Endothelial cell of umbilical vein (primary cell): ENCODE results near the gene IZUMO4. TPM values are rescaled to one million over a fixed set of nuclear protein-coding genes. Genes with fewer than 3 reads are reported as not detected.

Source experiments
- BruUV-seq: library from RNA; stranded (reverse); fragments of 400-500 nt; replicated peaks from 2 replicates; lab custom pipeline; 2021; lab: Mats Ljungman, UMichigan
- CTCF ChIA-PET: fragments of 300-600, 350-600 bp; sonication (Branson Sonifier 250); formaldehyde crosslinking; loops from one replicate; lab custom pipeline; 2021; ENCODE audit warnings: antibody characterized with exemption, inconsistent platforms; lab: Charles Lee
- POLR2A ChIA-PET: fragments of 300-600, 350-600 bp; sonication (Branson Sonifier 250); formaldehyde crosslinking; loops from one replicate; lab custom pipeline; 2021; ENCODE audit warnings: antibody characterized with exemption, inconsistent platforms; lab: Charles Lee
- DNase-seq: peaks from one replicate; pipeline ENCODE4 v3.0.0-alpha.2; 2011; ENCODE audit warnings: low read depth, low spot score
- FAIRE-seq: peaks from 2 replicates; lab custom pipeline; 2011; peaks lifted over from hg19 to GRCh38; lab: Jason Lieb, UNC
- H2AFZ ChIP-seq: 2 replicates; pipeline ENCODE4 v1.6.0; 2012; ENCODE audit warnings: low read depth, low read length, control low read depth, inconsistent platforms
- H3K27ac ChIP-seq: 2 replicates; pipeline ENCODE4 v1.5.1; 2011; ENCODE audit warnings: low read depth, mild to moderate bottlenecking, control low read depth, low read length, moderate library complexity; ENCODE audit not compliant: insufficient read depth
- H3K27me3 ChIP-seq, 2 experiments: 2 replicates each; pipeline versions ENCODE4 v1.6.0 to v1.6.1; 2011; ENCODE audit warnings: low read length in 2 of 2, mixed read lengths in 1 of 2; ENCODE audit not compliant: control insufficient read depth in 2 of 2, insufficient read depth in 2 of 2
- H3K36me3 ChIP-seq, 2 experiments: 2 replicates in 1 of 2; 3 replicates in 1 of 2; pipeline ENCODE4 v1.5.1; 2011; ENCODE audit warnings: low read length in 2 of 2, mild to moderate bottlenecking in 1 of 2, moderate library complexity in 1 of 2; ENCODE audit not compliant: control insufficient read depth in 2 of 2, insufficient read depth in 2 of 2; ENCODE audit errors: extremely low read depth in 1 of 2
- H3K4me1 ChIP-seq: 3 replicates; pipeline ENCODE4 v1.5.1; 2011; ENCODE audit warnings: mild to moderate bottlenecking, low read length; ENCODE audit not compliant: control insufficient read depth, insufficient read depth; ENCODE audit errors: extremely low read depth
- H3K4me2 ChIP-seq: 2 replicates; pipeline ENCODE4 v1.6.1; 2011; ENCODE audit warnings: low read length, control low read depth, mixed read lengths; ENCODE audit not compliant: insufficient read depth
- H3K4me3 ChIP-seq, 3 experiments: fragments of 200-600 bp in 1 of 3; sonication (generic), shearing (Covaris generic) in 1 of 3; replicated peaks in 1 of 3; 2 replicates each; pipeline ENCODE4 v1.5.1; 2011 to 2016; ENCODE audit warnings: control low read depth in 3 of 3, low read length in 3 of 3, mild to moderate bottlenecking in 2 of 3, inconsistent platforms in 1 of 3, low read depth in 1 of 3, moderate library complexity in 1 of 3; ENCODE audit not compliant: insufficient read depth in 1 of 3
- H3K79me2 ChIP-seq: 2 replicates; pipeline ENCODE4 v1.6.0; 2012; ENCODE audit warnings: low read length, inconsistent platforms; ENCODE audit not compliant: control insufficient read depth, insufficient read depth
- H3K9ac ChIP-seq: replicated peaks from 2 replicates; pipeline ENCODE3; 2011; ENCODE audit warnings: low read length, control low read depth; ENCODE audit not compliant: insufficient read depth; ENCODE audit errors: extremely low read depth
- H3K9me1 ChIP-seq: replicated peaks from 3 replicates; pipeline ENCODE4 v1.6.0; 2011; ENCODE audit warnings: mild to moderate bottlenecking, low read length; ENCODE audit not compliant: control insufficient read depth, insufficient read depth; ENCODE audit errors: extremely low read depth
- H3K9me3 ChIP-seq: replicated peaks from 2 replicates; pipeline ENCODE4 v1.5.1; 2012; ENCODE audit warnings: low read length, inconsistent platforms; ENCODE audit not compliant: control insufficient read depth, insufficient read depth
- H4K20me1 ChIP-seq: replicated peaks from 2 replicates; pipeline ENCODE3; 2011; ENCODE audit warnings: mild to moderate bottlenecking, low read length; ENCODE audit not compliant: control insufficient read depth, insufficient read depth; ENCODE audit errors: extremely low read depth
- EZH2 ChIP-seq: IDR thresholded peaks from 2 replicates; pipeline ENCODE4 v1.6.1; 2012; ENCODE audit warnings: borderline replicate concordance, low read depth, mild to moderate bottlenecking, moderate library complexity, low read length, inconsistent platforms; ENCODE audit not compliant: severe bottlenecking
- FOS ChIP-seq: IDR thresholded peaks from 2 replicates; pipeline ENCODE4 v1.6.1; 2011; ENCODE audit warnings: mild to moderate bottlenecking, low read length, moderate library complexity, borderline replicate concordance; ENCODE audit not compliant: insufficient read depth
- GATA2 ChIP-seq: IDR thresholded peaks from 2 replicates; pipeline ENCODE4 v1.7.0; 2011; ENCODE audit warnings: low read depth, mild to moderate bottlenecking, moderate library complexity, mixed read lengths, low read length; ENCODE audit not compliant: insufficient read length, insufficient read depth
- JUN ChIP-seq: IDR thresholded peaks from 2 replicates; pipeline ENCODE4 v1.6.1; 2011; ENCODE audit warnings: borderline replicate concordance, low read depth; ENCODE audit not compliant: insufficient read length, insufficient read depth
- MAX ChIP-seq: IDR thresholded peaks from 2 replicates; pipeline ENCODE4 v1.6.1; 2011; ENCODE audit not compliant: insufficient read depth, insufficient read length
- MYC ChIP-seq: IDR thresholded peaks from one replicate; pipeline ENCODE4 v1.6.1; 2011; ENCODE audit warnings: mild to moderate bottlenecking, low read depth, low read length
- POLR2A ChIP-seq: IDR thresholded peaks from 2 replicates; pipeline ENCODE4 v1.6.1; 2012; ENCODE audit warnings: low read depth, mild to moderate bottlenecking, control low read depth, low read length
- POLR2AphosphoS5 ChIP-seq: IDR thresholded peaks from 2 replicates; pipeline ENCODE4 v1.6.1; 2012; ENCODE audit warnings: low read depth, mild to moderate bottlenecking, control low read depth, low read length, moderate library complexity; ENCODE audit not compliant: insufficient read depth
- dilution Hi-C: fragments of 300-500 bp; cut with MboI; formaldehyde crosslinking; loops from one replicate; pipeline ENCODE4 v1.15.0; 2019; ENCODE audit warnings: low sequenced_read_pairs; ENCODE audit not compliant: extremely low pct_ligation_motif_present
- intact Hi-C: fragments of 100-400 bp; cut with micrococcal nuclease; formaldehyde crosslinking; loops from one replicate; pipeline ENCODE4 v1.10.0; 2022
- polyA plus RNA-seq, 4 experiments: library from polyadenylated mRNA; depleted of rRNA in 3 of 4; stranded (reverse) in 3 of 4; unstranded in 1 of 4; fragments of >200 nt; gene quantifications; 2 replicates each; pipeline versions ENCODE4 v1.2.1 to v1.2.3, GENCODE V29; 2011 to 2012; ENCODE audit warnings: missing spikeins in 1 of 4
- total RNA-seq: library from RNA; stranded (reverse); gene quantifications from 2 replicates; pipeline ENCODE4 v1.2.3, GENCODE V29; 2021
- TF ChIP-seq, protein P1 (sequence below), 2 donors: IDR thresholded peaks; 1 replicate in 1 of 2; 2 replicates in 1 of 2; pipeline ENCODE4 v1.5.1; 2011; ENCODE audit warnings: low read length in 2 of 2, mild to moderate bottlenecking in 2 of 2, moderate library complexity in 2 of 2, control low read depth in 1 of 2, inconsistent platforms in 1 of 2, low read depth in 1 of 2; ENCODE audit not compliant: insufficient read depth in 1 of 2; ENCODE audit errors: extremely low read depth in 1 of 2

Gene IZUMO4
- total and polyA plus RNA-seq, 2 donors (not counting 3 experiments of a cell fraction or from before 2014, with no cell fraction given) = 1.1 to 2.0 TPM

DNA sequence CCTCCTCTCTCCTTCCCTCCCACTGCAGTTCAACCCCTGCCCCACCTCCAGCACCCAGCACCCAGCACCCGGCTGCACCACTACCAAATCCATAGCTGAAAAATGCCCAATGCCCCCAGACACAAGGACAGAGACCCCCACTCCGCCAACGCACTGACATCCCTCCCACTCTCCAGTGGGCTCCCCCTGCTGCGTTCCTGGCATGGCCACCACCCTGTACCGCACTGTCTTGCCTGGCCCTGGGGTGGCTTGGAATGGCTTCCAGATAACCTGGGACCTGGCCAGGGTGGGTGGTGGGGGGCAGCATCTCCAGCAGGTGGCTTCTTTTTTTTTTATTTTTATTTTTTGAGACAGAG, 39.9 kb upstream of the IZUMO4 start:
- H3K27ac ChIP-seq = no peak overlapping the region
- no TSS peak for BruUV-seq
- intact Hi-C loops = no loop called here

More for the DNA sequence above, 39.9 kb upstream of the IZUMO4 start:
- Histone ChIP-seq H4K20me1 (no peaks in the 10 kb centered on the region), H3K36me3 (no peaks in the 10 kb centered on the region), H3K4me2 (no peak overlapping the region), H3K9me1 (no peaks in the 10 kb centered on the region), H3K9me3 (no peaks in the 10 kb centered on the region), H3K79me2 (no peaks in the 10 kb centered on the region), H3K4me3 (no peak overlapping the region), H3K4me1 (peaks cover 23% of the 10 kb centered on the region), H3K9ac (no peak overlapping the region), H3K27me3 (no peaks in the 10 kb centered on the region), H2AFZ (no peak overlapping the region)
- no peak for FAIRE-seq
- ChIA-PET POLR2A (no interaction called here), CTCF (interaction anchor here (1.2 kb wide), 1 partner anchor 13 kb away, joined by 6 read pairs; no protein-coding TSS in a partner anchor)
- DNase-seq = no peak
- no peak for TF ChIP-seq POLR2AphosphoS5
- TF ChIP-seq JUN = no peak
- TF ChIP-seq GATA2 = no peak
- TF ChIP-seq, protein P1, sequence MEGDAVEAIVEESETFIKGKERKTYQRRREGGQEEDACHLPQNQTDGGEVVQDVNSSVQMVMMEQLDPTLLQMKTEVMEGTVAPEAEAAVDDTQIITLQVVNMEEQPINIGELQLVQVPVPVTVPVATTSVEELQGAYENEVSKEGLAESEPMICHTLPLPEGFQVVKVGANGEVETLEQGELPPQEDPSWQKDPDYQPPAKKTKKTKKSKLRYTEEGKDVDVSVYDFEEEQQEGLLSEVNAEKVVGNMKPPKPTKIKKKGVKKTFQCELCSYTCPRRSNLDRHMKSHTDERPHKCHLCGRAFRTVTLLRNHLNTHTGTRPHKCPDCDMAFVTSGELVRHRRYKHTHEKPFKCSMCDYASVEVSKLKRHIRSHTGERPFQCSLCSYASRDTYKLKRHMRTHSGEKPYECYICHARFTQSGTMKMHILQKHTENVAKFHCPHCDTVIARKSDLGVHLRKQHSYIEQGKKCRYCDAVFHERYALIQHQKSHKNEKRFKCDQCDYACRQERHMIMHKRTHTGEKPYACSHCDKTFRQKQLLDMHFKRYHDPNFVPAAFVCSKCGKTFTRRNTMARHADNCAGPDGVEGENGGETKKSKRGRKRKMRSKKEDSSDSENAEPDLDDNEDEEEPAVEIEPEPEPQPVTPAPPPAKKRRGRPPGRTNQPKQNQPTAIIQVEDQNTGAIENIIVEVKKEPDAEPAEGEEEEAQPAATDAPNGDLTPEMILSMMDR (IDR thresholded peaks at IDR 0.05; ENCODE audit: extremely low read depth in 1 of 2, insufficient read depth in 1 of 2, low read depth in 1 of 2, low read length in 2 of 2) = no peak
- TF ChIP-seq MAX = no peak
- no peak for TF ChIP-seq FOS
- no peak for TF ChIP-seq POLR2A
- TF ChIP-seq EZH2 = no peak
- TF ChIP-seq MYC = no peak
- dilution Hi-C loops = no loop called here
